Endometrial microvascular endothelial cells (primary cell): ENCODE measurements around the gene ITK. TPM values are rescaled to one million over a fixed set of nuclear protein-coding genes. Genes with fewer than 3 reads are reported as not detected.
"Not testable (repeated sequence)": the region's sequence is repeated elsewhere in the genome, so short reads cannot be mapped to it uniquely, and the experiment has no call there.

ENCODE experiments used
- in situ Hi-C: cut with HindIII; loops from 2 replicates; pipeline ENCODE4 v1.10.0; 2017; ENCODE audit warnings: low sequenced_read_pairs, low pct_unique_long_range_greater_than_20kb; ENCODE audit errors: inconsistent ontology term
- total RNA-seq: library from RNA; depleted of rRNA; stranded (reverse); fragments of >200 nt; gene quantifications from one replicate; pipeline ENCODE4 v1.2.3, GENCODE V29; 2015; ENCODE audit errors: inconsistent ontology term

The ITK gene
- total RNA-seq, 1 donor from 2014 or later, result not detected

DNA sequence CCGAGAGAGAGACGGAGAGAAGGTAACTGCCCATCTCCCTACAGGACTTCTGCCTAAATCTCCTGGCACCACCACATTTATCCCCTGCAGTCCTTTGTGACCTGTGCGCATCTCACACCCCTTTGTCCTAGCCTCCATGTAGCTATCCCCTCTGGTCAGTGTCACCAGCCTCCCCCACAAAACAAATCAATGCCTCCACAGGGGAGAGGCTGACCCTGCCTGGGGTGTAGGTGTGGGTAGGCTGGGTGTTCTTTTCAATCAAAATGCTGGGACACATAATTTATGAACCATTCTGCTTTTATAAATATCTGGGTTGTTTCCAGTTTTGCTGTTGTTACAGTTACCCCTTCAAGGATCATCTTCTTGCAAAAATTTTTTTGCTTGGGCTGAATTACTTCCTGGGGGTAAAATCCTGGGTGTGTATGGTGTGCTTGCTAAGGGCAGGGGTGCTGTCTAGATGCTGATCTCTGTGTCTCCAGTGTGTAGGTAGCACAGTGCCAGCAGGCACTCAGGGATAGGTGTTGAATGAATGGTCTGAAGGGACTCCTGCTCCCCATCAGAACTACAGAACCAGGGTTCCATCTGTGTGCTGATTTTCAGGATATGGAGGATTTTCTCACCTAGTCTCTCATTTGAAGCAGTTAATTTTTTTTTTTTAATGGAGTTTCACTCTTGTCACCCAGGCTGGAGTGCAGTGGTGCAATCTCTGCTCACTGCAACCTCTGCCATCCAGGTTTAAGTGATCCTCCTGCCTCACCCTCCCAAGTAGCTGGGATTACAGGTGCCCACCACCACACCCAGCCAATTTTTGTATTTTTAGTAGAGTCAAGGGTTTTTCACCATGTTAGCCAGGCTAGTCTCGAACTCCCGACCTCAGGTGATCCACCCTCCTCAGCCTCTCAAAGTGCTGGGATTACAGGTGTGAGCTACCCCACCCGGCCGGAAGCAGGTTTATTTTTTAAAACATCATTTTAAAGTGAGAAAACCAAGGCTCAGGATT, 14.1 kb upstream of the ITK start, which contains the start of gene GARIN3:
Gene GARIN3, minus strand, starts transcription at position 51 of the 1,000 bp plus-strand sequence. CDS start 96 bp downstream, outside the sequence.
- in situ Hi-C loops, result no loop called here

GRCh38 chr5:157167214-157167621, 13.4 kb upstream of the ITK start:
- in situ Hi-C loops, result no loop called here

- in situ Hi-C loops, result no loop called here
Measured at GRCh38 chr5:157168286-157168685, 12.4 kb upstream of the ITK start.

- in situ Hi-C loops, result no loop called here
Measured at GRCh38 chr5:157172403-157172802, 8.2 kb upstream of the ITK start.

DNA sequence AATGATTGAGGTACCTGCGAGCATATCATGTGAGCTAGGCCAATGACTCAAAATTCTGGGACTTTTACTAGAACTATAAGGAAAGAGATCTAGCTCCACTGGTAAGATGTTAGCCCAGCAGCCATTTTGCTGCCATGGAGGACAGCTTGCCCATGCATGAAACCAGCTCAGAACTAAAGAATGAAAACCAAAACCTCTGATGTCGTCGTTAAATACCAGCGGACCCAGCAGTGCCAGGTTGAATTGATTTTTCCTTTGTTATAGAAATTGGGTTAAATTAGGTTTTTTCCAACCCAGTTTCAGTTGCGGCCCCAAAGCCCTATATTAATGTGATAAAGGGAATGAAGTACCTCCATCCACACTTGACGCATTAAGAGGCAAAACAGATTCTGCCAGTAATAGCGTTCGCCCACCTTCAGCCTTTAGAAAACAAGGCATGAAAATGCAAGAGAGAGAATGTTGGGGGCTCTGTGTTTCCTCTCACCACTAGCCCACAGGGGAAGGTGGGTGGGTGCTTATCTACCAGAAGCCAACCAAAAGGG, 5.5 kb upstream of the ITK start:
- in situ Hi-C loops, result no loop called here

DNA sequence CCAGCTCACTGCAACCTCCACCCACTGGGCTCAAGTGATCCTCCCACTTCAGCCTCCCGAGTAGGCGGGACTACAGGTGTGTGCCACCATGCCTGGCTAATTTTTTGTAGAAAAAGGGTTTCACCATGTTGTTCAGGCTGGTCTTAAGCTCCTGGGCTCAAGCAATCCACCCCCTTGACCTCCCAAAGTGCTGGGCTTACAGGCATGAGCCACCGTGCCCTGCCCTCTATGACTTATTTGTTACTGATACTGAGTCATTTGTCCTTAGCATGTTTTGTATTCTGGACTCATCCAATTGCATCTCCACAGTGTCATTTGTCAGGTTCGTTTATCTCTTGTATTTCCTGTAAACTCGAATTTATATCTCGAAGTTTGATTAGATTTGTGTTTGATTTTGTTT, 2.7 kb upstream of the ITK start:
- in situ Hi-C loops, result no loop called here

GRCh38 chr5:157178966-157179365, 1.7 kb upstream of the ITK start:
- in situ Hi-C loops, result no loop called here

- in situ Hi-C loops, result no loop called here
Measured at GRCh38 chr5:157182143-157182757, 1.6 kb downstream of the ITK start.

DNA sequence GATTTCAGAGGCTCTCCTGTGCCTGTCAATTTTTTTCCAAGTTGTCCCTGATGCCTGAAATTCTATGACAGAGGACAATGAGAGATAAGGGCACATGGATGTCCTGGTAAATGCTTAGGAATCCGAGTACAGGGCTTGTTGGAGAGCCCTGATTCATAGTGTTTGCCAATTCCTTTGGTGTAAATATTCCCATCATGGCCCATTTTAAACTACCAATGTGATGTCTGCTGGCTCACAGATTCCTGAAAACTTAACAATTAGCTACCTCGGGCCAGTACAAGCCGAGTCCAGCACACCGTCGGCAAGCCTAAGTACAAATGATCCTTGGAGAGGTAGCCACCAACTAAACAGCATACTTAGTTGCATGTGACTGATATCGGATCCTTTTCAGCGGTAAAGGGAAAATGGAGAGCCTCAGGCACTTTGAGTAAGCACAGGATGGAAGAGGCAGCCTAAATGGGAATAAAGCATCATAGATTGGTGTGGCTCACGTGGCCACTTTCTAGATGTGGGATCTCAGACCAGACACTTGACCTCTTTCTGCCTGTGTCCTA, 3.6 kb downstream of the ITK start:
- in situ Hi-C loops, result no loop called here

GRCh38 chr5:157185122-157185521, 4.5 kb downstream of the ITK start:
- in situ Hi-C loops, result not testable (repeated sequence)

GRCh38 chr5:157186309-157187045, 5.8 kb downstream of the ITK start:
- in situ Hi-C loops, result no loop called here

GRCh38 chr5:157187046-157187754, 6.6 kb downstream of the ITK start:
- in situ Hi-C loops, result no loop called here

GRCh38 chr5:157188270-157188669, 7.6 kb downstream of the ITK start:
- in situ Hi-C loops, result no loop called here

DNA sequence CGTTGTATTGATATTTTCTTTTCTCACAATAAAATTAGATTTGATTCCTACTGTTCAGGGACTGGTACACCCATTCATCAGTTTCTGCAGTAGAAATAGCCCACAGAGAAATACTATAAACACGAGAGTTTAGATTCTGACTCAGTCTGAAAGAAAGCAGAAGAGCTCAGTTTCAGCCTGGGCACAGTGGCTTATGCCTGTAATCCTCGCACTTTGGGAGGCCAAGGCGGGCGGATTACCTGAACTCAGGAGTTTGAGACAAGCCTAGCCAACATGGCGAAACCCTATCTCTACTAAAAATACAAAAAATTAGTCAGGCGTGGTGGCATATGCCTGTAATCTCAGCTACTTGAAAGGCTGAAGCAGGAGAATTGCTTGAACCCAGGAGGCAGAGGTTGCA, 8.6 kb downstream of the ITK start:
- in situ Hi-C loops, result no loop called here

GRCh38 chr5:157193699-157194424, 13.2 kb downstream of the ITK start:
- in situ Hi-C loops, result no loop called here

- in situ Hi-C loops, result no loop called here
Measured at GRCh38 chr5:157196045-157196444, 15.4 kb downstream of the ITK start.

DNA sequence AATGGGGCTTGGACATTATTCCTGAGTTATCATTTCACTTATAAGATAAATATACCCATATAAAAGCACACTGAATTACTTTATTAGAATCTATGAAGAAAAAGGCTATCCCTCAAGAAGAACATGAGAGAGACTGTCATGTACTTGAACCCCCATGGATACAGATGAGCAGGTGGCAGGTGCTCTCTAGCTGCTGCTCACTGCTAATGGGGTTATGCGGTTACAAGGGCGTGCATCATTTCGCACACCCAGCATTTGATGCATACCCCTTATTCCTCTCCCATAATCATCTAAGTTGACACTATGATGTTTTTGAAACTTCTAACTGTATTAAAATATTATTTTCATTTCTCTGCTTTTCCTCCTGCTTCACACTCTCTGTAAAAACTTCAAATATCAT, 16.4 kb downstream of the ITK start:
- in situ Hi-C loops, result no loop called here
